ENCODE results near the gene NRCAM.

DNA sequence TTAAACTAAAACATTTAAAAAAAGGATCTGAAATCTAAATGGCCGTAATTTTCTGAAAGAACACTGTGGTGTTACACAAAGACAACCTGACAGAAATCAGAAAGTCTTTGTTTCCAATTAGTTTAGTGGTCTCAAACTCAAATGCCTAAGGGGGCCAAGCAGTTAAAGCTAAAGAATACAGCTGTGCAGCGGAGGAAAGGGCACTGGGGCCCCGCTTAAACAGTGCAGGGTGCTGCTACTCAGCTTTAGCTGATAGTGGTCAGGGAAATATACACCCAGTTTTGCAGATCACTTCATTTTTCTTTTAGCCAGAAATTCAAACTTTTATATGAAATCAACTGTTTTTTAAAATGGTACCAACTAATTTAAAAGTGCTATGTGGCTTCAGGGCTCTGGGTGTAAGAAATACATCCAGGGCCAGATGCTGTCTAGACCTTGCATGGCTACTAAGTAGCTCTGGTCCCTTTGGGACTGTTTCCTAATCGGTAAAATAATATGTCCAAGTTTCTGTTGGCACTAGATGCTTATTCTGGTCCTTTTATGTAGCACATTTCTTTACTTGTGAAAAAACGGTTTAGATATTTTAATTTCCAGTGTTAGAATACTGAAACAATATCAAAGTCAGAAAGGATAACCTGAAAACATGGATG is 164.3 kb downstream of the NRCAM start:
- TF ChIP-seq, protein P1, sequence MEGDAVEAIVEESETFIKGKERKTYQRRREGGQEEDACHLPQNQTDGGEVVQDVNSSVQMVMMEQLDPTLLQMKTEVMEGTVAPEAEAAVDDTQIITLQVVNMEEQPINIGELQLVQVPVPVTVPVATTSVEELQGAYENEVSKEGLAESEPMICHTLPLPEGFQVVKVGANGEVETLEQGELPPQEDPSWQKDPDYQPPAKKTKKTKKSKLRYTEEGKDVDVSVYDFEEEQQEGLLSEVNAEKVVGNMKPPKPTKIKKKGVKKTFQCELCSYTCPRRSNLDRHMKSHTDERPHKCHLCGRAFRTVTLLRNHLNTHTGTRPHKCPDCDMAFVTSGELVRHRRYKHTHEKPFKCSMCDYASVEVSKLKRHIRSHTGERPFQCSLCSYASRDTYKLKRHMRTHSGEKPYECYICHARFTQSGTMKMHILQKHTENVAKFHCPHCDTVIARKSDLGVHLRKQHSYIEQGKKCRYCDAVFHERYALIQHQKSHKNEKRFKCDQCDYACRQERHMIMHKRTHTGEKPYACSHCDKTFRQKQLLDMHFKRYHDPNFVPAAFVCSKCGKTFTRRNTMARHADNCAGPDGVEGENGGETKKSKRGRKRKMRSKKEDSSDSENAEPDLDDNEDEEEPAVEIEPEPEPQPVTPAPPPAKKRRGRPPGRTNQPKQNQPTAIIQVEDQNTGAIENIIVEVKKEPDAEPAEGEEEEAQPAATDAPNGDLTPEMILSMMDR (conservative IDR thresholded peaks at IDR 0.05; ENCODE audit: low read depth, low read length) = no peak
- no peak for TF ChIP-seq EZH2 (IDR thresholded peaks at IDR 0.05; ENCODE audit: borderline replicate concordance, low read depth, low read length, poor library complexity, severe bottlenecking)

Data from A673 (cell line).